GM18909 (cell line): ENCODE results near the gene PTH1R.

Experiments
- ATAC-seq: cut with Tn5 transposase; IDR thresholded peaks from one replicate; pipeline ENCODE4 v1.9.1; 2021; ENCODE audit warnings: mild to moderate bottlenecking; ENCODE audit not compliant: unreplicated experiment, poor library complexity

The PTH1R gene

DNA sequence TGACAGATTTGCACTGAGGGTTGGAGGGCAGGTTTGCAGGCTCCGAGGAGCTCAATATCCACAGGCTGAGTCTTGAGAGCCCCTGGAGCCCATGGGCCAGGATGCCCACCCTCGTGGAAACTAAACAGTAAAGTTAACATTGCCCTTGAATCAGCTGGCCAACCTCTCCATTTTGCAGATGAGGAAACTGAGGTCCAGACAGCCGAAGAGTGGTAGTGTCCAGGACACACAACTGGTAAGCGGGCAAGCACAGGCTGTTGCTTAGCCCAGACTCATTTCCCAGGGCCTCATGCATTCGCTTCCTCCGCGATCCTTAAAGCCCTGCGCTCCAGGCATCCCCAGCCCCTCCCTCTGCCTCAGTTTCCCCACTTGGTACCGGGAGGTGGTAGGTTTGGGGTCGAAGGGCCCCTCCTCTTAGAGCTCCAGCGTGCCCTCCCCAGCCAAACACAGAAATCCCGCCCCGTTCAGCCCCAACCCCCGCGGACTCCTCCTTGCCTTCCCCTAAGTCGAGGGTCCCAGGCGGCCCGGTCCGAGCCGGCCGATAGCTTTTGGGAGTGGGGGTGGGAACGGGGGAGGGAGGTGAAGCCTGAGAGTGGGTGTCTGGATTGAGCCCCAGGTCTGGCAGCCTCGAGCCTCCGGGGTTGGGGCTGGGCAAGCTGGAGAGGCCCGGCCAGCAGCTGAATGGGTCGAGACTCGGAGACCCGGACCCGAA lies 3.5 kb downstream of the PTH1R start:
- no peak for ATAC-seq

DNA sequence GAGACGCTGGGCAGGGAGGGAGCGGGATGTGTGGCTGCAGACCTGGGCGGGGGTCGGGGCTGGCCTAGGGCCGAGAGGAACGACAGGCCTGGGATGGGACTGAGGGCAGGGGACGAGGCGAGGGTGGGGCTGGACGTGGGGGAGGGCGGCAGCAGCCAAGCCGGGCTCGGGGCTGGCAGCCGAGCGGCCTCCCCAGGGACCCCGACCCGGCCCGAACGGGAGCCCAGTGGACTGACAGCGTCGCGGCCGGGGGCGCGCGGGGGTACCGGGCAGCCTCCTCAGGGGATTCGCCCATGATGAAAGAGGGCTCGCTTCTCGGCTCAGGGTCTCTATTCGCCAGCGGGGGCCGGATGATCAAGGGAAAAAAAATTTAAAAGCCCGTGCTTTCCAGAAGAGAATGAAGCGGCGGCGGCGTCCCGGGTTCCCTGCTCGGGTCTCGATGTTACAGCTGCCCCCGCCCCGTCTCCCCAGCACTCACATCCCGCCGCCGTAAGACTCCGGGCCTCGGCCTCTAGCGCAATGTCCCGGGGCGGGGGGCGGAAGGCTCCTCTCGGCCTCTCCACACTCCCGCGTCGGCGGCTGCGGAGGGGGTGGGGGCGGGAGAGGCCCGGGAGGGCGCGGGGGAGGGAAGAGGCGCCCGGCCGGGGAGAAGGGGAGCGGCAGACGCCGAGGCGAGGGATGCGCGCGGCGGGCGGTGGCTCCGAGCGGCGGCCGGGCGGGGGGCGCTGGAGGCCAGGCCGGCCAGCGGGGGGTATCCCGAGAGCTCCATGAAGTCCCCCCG lies 4.3 kb downstream of the PTH1R start:
- ATAC-seq, result no peak

DNA sequence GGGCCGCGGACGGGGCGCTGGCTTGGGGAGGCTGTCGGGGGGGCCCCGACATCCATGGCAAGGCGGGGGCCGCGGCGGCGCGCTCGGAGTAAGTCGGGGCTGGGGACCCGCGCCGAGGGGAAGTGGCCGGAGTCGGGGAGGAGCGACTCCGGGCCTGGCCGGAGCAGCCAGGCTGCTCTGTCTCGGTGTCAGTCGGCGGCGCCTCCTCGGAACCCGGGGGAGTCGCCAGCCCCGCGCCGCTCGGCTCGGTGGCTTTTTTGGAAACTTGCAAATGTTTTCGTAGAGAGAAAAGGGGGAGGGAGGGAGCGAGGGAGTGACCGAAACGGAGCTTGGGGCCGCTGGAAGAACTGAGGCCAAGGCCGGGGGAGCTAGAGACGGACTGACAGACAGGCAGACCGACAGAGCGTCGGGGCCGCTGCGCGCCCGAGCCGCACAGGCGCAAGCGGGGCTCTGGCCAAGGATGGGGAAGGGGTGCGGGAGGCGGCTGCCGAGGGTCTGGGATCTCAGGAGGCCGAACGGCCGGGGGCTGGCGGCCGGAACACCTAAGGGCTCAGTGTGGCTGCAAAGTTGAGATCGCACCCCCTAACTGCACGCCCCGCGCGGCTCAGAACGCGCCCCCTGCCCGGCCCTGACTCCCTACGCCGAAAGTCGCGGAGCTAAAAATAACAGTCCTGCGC lies 5.0 kb downstream of the PTH1R start:
- ATAC-seq, result no peak

DNA sequence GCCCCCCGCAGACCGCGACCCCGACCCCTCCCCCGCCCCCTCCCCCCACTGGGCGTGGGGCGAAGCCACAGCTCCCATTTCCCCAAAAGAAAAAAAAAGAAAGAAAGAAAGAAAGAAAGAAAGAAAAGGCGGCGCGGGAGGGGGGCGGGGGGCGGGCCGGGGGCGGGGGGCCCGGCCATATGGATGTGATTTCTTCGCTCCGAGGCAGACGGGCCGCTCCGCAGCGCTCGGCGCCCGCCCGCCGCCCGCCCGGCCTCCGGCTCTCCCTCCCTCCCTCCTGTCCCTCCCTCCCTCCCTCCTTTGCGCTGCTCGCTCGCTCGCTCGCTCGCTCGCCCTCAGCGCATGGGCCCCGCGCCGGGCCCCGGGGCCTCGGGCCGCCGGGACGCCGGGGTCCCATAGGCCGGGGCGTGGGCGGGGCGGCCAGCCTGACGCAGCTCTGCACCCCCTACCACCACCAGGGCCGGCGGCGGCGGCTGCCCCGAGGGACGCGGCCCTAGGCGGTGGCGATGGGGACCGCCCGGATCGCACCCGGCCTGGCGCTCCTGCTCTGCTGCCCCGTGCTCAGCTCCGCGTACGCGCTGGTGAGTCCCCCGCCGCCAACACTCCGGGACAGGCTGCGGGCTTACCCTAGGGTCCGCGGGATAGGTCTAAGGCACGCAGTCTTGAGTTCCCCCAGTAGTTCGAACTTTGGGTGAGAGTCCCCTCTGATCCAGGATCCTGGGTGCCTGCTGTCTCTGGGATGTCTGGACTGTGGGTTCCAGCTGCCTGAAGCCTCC lies 5.7 kb downstream of the PTH1R start:
- ATAC-seq, result no peak

DNA sequence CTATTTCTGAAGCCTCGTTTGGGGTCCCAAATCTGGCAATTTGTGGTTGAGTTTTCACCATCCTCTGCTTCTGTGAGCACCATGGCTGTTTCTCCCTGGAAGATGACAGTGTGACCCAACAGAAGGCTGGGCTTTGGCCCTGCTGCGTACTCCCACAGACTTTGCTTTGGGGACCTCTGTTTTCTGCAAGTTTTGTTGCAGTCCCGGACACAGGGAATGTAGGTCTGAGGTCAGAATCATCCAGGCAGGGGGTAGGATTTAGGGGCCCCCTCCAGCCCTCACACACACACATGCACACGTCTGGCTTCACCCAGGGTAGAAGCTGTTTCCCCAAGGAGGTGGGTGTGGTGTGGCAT lies 6.3 kb downstream of the PTH1R start:
- ATAC-seq, result no peak

DNA sequence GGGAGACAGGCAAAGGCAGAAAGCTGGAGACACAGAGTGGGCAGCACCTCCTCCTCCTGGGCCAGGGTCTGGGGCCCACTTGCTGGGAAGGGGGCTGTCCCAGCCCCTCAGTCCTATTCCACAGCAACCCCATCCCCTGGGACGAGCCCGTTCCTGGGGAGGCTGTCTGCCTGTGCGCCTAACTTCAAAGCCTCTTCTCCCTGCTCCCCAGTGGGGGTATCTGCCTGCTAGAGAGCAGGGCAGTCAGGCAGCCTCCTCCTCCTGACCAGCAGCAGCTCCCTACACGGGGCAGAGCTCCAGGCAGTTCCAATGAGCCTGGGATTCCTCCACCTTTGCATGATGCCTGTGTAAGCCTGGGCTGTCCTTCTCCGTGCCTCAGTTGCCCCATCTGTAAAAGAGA lies 6.9 kb downstream of the PTH1R start:
- no peak for ATAC-seq

DNA sequence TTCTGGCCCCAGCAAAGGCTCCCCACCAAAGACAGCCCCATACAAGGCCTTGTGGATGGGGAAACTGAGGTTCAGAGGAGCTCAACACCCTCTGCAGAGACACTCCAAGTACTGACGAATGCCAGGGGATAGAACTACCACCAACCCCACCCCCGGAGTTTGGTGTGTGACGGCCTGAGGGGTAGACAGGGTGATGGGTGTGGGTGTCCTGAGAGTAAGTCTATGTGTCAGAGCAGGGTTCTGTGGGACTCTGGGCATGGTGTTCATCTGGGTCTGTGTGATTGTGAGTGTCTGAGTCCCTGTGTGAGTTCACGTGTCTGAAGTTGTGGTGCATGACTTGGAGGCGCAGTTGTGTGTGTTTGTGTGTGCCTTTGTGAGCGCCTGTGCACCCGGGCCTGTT lies 7.4 kb downstream of the PTH1R start:
- no peak for ATAC-seq

DNA sequence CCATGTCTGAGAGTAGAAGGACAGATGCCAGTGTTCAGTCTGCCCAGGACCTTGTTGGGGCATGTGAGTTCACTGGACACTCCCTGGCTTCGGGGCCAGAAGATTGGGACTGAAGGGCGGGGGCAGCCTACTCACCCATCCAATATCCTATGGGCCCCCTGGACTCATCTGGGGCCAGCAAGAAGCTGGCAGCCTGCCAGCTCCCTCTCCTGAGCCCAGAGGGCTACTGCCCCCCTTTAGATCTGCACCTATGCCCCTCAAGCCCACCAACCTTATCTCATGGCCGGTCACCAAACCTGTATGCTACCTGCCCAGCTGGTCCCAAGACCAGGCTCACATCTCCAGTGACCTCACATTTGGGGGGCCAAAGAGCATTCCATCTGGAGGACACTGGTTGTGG lies 8.1 kb downstream of the PTH1R start:
- ATAC-seq, result no peak

DNA sequence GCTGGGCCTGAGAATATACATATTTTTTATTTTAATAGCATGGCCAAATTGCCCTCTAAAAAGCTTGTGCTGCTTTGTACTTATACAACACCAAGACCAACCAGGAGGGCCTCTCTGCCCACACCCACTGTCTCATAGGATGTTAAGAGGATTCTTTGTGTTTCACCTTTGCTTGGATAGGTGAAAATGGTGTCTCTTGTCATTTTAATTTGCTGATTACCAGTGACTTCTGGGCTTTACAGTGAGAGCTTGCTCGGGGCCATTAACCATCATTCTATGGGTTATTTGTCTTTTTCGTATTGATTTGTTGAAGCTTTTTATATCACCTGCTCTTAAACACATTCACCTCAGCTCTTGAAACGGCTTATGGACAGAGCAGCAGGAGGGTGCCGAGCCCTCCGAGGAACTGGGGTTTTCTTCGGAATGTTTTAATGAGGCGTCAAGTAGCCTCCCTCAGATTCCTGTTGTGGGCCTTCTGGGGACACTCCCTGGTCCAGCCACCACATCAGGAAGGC lies 10.5 kb downstream of the PTH1R start:
- no peak for ATAC-seq

DNA sequence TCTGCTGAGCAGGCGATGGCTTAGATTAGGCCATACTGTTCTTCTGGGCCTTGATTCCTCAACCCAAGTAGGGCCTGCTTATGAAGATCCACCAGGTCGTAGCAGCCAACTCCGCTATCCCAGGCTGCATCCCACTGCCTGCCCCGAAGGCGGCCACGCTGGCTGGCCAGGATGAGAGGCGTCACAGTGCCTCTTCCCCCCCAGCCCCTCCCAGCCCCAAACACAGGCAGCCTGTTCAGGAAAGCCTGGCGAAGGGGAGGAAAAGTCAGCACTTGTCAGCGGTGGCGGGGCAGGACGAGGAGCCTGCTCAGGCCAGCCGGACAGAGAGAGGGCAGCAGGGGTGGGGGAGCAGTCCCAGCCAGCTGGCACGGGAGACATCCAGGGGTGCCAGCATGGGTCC lies 11.2 kb downstream of the PTH1R start:
- ATAC-seq, result no peak

DNA sequence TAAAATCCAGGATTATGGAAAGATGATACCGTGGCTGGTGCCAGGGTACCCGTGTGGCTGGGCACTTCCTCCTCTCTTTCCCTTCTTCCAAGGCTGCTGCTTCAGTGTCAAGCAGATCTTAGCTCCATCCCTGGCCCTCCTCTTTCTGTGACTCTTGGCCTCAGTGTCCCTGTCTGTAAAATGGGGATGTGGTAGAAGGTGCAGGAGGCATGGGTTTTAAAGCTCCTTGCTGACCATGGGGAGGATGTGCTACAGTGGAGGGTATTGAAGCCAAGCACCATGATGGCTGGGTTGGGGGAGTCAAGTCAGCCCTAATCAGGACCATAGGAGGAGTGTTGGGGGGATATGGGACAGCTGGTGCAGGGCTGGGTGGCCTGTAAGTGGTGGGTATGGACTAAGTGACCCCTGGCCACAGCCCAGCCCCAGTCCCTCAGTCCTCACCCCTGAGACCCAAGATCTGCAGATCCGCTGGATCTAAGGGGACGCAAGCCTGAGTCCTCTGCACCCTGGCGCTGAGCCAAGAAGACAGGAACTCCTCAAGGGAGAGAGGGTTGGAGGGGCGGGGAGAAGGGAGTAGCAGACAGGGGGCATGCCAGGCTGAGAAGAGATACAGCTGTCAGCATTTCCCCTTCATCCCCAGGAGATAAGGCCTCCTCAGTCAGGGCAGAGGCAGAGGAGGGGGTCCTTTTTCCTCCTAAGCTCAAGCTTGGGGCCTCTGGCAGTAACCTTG lies 12.0 kb downstream of the PTH1R start:
- no peak for ATAC-seq

DNA sequence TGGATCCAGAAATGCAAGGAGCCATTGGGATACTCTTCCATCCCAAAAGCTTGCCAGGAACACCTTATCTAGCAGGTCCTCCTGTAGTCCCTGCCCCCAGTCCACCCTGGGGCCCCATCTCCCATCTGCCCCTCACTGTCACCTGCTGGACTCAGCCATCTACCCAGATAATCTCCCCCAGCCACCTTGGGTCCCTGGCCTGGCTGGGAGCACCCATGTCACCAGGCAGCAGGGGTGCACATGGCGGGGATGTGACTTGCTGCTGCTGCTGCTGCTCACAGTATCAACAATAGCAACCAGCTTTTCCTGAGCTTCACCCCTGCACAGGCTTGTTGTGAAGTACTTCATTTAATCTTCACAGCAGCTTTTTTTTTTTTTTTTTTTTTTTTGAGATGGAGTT lies 12.6 kb downstream of the PTH1R start:
- no peak for ATAC-seq

DNA sequence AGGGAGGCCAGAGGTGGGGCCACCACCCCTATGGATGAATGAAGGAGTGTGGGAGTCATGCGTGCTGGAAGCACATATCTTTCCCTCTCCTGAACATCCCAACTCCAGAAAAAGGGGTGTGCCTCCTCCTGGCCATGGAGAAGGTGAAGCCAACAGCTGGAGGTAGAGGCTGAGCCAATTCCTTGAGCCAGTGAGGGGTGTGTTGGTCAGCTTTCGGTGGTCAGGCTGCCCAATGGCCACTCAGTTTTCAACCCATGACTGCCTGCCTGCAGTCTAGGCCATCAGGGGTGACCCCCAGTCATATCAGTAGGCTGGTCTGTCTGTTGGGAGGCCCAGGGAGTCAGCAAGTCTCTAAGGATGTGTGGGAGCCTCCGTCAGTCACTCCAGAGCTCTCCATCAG lies 13.6 kb downstream of the PTH1R start:
- ATAC-seq, result no peak

DNA sequence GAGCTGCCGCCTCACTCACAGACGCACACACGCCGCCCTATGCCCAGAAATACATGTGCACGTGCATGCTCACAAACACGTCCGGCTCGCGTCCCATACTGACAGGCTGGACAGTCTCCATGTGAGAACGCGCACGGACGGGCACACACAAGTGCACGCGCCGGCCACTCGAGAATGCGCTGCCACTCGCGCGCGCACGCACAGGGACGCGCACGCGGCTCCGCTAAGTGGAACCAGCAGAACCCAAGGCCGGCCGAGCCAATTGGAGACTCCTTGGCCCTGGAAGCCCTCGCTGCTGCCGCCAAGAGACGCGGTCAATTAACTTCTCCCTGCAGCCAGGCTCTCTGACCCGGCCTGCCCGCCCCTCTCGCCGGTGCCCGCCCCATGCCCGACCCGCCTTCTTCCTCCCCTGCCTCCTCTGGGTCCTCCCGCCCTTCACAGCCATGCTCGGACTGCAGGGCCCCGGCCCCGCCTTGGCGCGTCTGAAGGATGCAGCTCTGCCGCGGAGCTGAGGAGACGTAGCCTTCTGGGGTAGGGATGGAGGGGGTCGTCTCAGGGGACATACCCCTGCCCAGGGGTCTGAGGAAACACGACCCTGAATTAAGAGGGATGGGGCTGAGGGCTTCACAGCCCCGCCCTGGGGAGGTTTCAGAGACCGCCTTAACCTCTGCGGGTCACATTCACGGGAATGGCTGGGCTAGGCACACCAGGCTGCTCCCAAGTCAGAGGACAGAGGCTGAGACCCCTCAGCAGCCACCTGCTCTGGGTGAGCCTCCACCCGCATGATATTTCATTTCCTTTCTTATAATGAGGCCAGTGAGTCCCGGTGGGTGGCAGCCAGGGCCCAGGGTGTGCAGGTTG lies 15.0 kb downstream of the PTH1R start:
- ATAC-seq, result peak; percentile 43

DNA sequence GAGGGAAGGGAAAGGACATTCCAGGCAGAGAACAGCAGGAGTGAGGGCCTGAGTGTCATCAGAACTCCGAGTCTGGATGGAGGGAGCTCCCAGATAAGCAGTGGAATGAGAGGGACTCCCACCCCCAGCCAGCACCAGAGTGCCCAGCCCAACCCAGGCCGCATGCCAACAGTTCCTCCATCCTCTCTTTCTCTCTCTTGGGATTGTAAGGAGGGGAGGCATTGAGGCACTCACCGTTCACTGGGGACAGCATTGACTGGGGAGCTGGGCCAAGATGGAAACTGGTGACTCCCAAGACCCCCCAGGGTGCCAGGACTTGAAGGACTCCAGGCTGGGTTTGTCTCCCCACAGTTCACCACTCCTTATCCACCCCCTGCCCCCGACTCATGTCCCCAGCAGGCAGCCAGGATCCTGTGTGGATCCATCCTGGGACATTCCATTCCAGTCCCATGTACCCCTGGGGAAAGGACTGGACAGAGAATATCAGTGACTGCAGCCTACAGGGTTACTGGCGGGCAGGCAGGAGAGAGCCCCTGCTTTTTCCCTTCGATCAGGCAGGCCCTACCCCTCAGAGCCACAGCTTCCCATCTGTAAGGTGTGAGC lies 15.7 kb downstream of the PTH1R start:
- ATAC-seq, result no peak

DNA sequence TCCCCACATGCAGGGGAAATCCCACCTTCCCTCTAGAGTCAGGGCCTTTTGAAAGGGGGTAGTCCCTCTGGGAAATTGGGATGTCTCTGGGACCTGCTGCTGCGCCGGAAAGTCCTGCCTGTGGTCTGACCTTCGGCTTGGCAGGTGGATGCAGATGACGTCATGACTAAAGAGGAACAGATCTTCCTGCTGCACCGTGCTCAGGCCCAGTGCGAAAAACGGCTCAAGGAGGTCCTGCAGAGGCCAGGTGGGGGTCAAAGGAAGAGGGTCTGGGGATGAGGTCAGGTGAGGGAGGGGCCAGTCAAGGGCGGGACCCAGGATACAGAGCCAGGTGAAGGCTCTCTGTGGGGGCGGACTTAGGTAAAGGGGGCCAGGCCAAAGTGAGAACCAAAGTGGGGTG lies 16.2 kb downstream of the PTH1R start:
- ATAC-seq, result no peak

DNA sequence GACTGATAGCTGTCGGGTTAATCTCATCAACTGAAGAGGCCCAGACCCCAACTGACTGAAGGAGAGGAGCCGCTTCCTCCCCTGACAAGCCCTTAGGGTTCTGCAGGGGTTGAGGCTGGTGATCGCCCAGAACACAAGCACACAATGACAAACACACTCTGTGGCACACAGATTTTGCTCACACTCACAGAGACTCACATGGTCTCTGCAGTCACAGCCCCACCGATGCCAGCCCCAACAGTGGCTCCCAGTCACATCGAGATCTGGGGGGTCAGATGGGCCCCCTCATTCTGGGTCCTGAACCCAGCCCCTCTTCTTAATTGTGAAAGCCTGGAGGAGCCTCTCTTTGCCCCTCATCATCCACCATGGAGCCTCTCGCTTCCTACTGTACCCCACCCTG lies 16.7 kb downstream of the PTH1R start:
- ATAC-seq, result no peak

DNA sequence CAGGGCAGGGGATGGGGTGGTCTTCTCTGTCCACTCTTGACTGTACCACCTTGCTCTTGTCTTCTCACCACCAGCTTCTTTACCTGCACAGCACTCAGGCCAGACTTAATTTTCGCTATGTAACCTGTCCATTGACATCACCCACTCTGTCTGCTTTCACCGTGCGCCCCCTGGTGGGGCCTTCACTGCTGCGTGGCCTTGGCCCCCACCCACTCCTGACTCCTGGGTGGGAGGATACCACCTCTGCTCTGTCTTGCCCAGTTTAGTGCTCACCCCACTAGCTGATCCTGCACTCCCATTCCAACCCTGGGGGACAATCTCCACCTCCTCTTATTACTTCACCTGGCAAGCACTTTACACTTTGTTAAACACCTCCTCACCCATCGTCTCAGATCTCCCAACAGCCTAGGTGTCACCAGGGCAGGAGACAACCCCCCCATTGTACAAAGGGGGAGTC lies 17.7 kb downstream of the PTH1R start:
- ATAC-seq, result no peak

DNA sequence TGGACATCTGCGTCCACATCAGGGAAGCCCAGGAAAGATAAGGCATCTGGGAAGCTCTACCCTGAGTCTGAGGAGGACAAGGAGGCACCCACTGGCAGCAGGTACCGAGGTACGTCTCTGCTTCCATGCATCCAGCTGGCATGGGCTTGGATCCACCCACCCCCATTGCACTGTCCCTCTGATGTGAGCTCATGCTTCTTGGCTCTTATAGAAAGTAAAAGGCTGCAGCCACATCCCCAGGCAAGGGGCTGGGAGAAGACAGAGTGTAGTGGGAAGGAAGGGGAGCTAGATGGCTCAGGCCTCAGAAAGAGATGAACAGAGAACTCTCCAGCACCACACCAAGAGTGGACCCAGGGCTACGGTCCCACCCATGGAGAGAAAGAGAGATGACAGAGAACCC lies 18.2 kb downstream of the PTH1R start:
- ATAC-seq, result no peak
